Nephron progenitor cell (in vitro differentiated cells): Measurements from ENCODE around the gene A3GALT2.

Source experiments
- DNase-seq: peaks from one replicate; pipeline ENCODE4 v3.0.0; 2021
- H3K27ac Mint-ChIP-seq: 2 replicates; pipeline ENCODE4 v1.8.0; 2021; ENCODE audit warnings: mild to moderate bottlenecking, moderate library complexity, mixed read lengths
- H3K27me3 Mint-ChIP-seq: 2 replicates; pipeline ENCODE4 v1.8.0; 2021; ENCODE audit warnings: mild to moderate bottlenecking, low read depth, mixed read lengths; ENCODE audit not compliant: poor library complexity
- H3K36me3 Mint-ChIP-seq: 2 replicates; pipeline ENCODE4 v1.8.0; 2021; ENCODE audit warnings: low read depth, mixed read lengths
- H3K4me1 Mint-ChIP-seq: 2 replicates; pipeline ENCODE4 v1.8.0; 2021; ENCODE audit warnings: mixed read lengths
- H3K4me3 Mint-ChIP-seq: 2 replicates; pipeline ENCODE4 v1.8.0; 2021; ENCODE audit warnings: mild to moderate bottlenecking, moderate library complexity, mixed read lengths
- H3K9me3 Mint-ChIP-seq: 2 replicates; pipeline ENCODE4 v1.8.0; 2021; ENCODE audit warnings: mild to moderate bottlenecking, moderate library complexity, mixed read lengths
- CTCF ChIP-seq: fragments of 200-600 bp; sonication (generic); IDR thresholded peaks from 2 replicates; pipeline ENCODE4 v1.5.0; 2021; ENCODE audit warnings: antibody characterized with exemption

A3GALT2 gene

GRCh38 chr1:33259879-33260278 is 61.0 kb downstream of the A3GALT2 start:
- peaks cover 3% of the 10 kb centered on the region for H3K27me3 Mint-ChIP-seq
- TF ChIP-seq CTCF = no peak
- H3K27ac Mint-ChIP-seq = no peak overlapping the region
- H3K4me1 Mint-ChIP-seq = peaks cover 57% of the 10 kb centered on the region
- no peak overlapping the region for H3K4me3 Mint-ChIP-seq
- H3K36me3 Mint-ChIP-seq = peaks cover 21% of the 10 kb centered on the region
- H3K9me3 Mint-ChIP-seq = no peaks in the 10 kb centered on the region
- DNase-seq = no peak

GRCh38 chr1:33258788-33259274 is 62.1 kb downstream of the A3GALT2 start:
- Mint-ChIP-seq H3K9me3 (no peaks in the 10 kb centered on the region), H3K27ac (peak overlapping the region; percentile 61), H3K36me3 (peaks cover 21% of the 10 kb centered on the region), H3K4me3 (peak overlapping the region; percentile 99), H3K27me3 (peaks cover 9% of the 10 kb centered on the region), H3K4me1 (peaks cover 68% of the 10 kb centered on the region)
- no peak for DNase-seq
- no peak for TF ChIP-seq CTCF

- Mint-ChIP-seq H3K4me3 (peak overlapping the region; percentile 99), H3K27me3 (peaks cover 9% of the 10 kb centered on the region), H3K9me3 (no peaks in the 10 kb centered on the region), H3K27ac (peak overlapping the region; percentile 62), H3K4me1 (peaks cover 68% of the 10 kb centered on the region), H3K36me3 (peaks cover 21% of the 10 kb centered on the region)
- TF ChIP-seq CTCF = no peak
- peak; percentile 23 for DNase-seq
Measured at GRCh38 chr1:33257772-33258712, 62.9 kb downstream of the A3GALT2 start.

GRCh38 chr1:33257207-33257771 is 63.6 kb downstream of the A3GALT2 start:
- no peak for DNase-seq
- no peak for TF ChIP-seq CTCF
- peaks cover 9% of the 10 kb centered on the region for H3K27me3 Mint-ChIP-seq
- H3K9me3 Mint-ChIP-seq = no peaks in the 10 kb centered on the region
- peak overlapping the region; percentile 98 for H3K27ac Mint-ChIP-seq
- peak overlapping the region; percentile 99 for H3K4me3 Mint-ChIP-seq
- peaks cover 63% of the 10 kb centered on the region for H3K4me1 Mint-ChIP-seq
- H3K36me3 Mint-ChIP-seq = peaks cover 15% of the 10 kb centered on the region
